Measurements from ENCODE around the gene EIF2D. TPM values are rescaled to one million over a fixed set of nuclear protein-coding genes. Genes with fewer than 3 reads are reported as not detected.

EIF2D gene
- total and polyA plus RNA-seq, 2 of the 13 experiments (the other 11 are each of a cell fraction or from before 2014, with no cell fraction given) = 45.1 to 64.9 TPM

DNA sequence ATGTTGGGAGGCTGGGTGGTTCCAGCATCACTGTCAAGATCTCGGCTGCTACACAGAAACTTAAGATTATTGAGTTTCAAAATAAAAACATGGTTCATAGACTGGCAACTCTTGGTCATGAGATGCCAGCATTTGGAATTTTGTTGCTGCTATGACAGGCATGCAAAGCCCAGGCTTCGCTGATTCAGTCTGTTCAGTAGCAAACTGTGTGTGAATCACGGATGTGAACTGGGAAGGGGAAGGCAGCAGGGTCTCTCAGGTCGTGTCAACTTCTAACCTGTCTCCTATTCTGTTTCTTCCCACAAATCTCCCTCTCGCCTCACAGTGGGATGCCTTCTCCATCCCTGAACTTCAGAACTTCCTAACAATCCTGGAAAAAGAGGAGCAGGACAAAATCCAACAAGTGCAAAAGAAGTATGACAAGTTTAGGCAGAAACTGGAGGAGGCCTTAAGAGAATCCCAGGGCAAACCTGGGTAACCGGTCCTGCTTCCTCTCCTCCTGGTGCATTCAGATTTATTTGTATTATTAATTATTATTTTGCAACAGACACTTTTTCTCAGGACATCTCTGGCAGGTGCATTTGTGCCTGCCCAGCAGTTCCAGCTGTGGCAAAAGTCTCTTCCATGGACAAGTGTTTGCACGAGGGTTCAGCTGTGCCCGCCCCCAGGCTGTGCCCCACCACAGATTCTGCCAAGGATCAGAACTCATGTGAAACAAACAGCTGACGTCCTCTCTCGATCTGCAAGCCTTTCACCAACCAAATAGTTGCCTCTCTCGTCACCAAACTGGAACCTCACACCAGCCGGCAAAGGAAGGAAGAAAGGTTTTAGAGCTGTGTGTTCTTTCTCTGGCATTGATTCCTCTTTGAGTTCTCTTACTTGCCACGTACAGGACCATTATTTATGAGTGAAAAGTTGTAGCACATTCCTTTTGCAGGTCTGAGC is 25.5 kb downstream of the EIF2D start (continued):
- no peak for TF ChIP-seq SP1 (IDR thresholded peaks at IDR 0.05)
- TF ChIP-seq SP1 (CRISPR knock-in tag; IDR thresholded peaks at IDR 0.05) = no peak
- TF ChIP-seq ZNF766 (CRISPR knock-in tag; IDR thresholded peaks at IDR 0.05; ENCODE audit: borderline replicate concordance) = no peak

DNA sequence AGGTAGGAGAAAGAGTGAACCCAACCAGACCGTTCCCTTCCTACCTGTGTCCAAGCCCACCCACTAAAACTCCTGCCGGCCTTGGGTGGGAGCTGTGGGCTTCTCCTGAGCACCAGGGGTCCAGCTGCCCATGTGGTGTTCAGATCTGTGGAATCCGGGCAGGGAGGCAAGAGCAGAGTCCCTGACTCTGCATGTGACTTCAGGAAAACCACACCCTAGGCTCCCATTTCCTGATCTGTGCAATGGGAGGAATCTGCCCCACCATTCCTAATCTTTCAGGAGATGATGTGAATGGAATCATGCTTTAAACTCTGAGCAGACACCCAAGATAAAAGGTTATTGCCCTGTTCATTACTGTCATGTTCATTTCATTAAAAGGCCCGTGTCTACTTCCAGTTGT is 27.6 kb downstream of the EIF2D start:
- intact Hi-C loops (cut with micrococcal nuclease; ENCODE audit: unreplicated experiment) = no loop called here
- WGBS (ENCODE audit: low lambda C conversion rate) = 90% methylated on average over 4 of the region's 4 CpGs

More for the DNA sequence above, 27.6 kb downstream of the EIF2D start:
- Histone ChIP-seq H3K36me3 (replicated peaks in 1 of 2; ENCODE audit: control insufficient read depth in 1 of 2, insufficient read depth in 2 of 2, low read length in 2 of 2) (peaks cover 3 to 16% of the 10 kb centered on the region in 2 experiments; a peak in 2 of 5 replicates), H3K4me2 (ENCODE audit: low read depth, low read length) (no peak overlapping the region), H4K20me1 (ENCODE audit: insufficient read depth, low read length) (no peaks in the 10 kb centered on the region; the same call in 1 of the 2 replicates), H3K79me2 (ENCODE audit: insufficient read depth, low read length) (no peaks in the 10 kb centered on the region), H3K27me3 (ENCODE audit: control insufficient read depth in 1 of 2, insufficient read depth in 2 of 2, low read length in 2 of 2) (no peaks in the 10 kb centered on the region), H3K27ac (ENCODE audit: extremely low read length, insufficient read depth, low read length) (no peak overlapping the region), H3K4me1 (ENCODE audit: insufficient read depth, low read length) (no peaks in the 10 kb centered on the region), H3K9me3 (ENCODE audit: low read length) (no peaks in the 10 kb centered on the region), H3K4me3 (replicated peaks in 1 of 3; ENCODE audit: insufficient read depth in 1 of 3, low read depth in 2 of 3, low read length in 3 of 3) (no peak overlapping the region), H2AFZ (ENCODE audit: low read length) (no peak overlapping the region), H3K9ac (ENCODE audit: insufficient read depth, low read depth, low read length) (no peak overlapping the region)
- TF ChIP-seq, protein P1, sequence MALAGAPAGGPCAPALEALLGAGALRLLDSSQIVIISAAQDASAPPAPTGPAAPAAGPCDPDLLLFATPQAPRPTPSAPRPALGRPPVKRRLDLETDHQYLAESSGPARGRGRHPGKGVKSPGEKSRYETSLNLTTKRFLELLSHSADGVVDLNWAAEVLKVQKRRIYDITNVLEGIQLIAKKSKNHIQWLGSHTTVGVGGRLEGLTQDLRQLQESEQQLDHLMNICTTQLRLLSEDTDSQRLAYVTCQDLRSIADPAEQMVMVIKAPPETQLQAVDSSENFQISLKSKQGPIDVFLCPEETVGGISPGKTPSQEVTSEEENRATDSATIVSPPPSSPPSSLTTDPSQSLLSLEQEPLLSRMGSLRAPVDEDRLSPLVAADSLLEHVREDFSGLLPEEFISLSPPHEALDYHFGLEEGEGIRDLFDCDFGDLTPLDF (CRISPR knock-in tag; IDR thresholded peaks at IDR 0.05) = no peak
- no peak for FAIRE-seq
- in situ Hi-C loops (cut with HindIII; ENCODE audit: extremely low pct_ligation_motif_present, low pct_unique_long_range_greater_than_20kb) = loop anchor here (5.0 kb wide), 2 partner anchors 42 to 97 kb away; no protein-coding TSS in a partner anchor
- ChIA-PET CTCF (ENCODE audit: low intra/inter-chr PET ratio, low total read pairs) (interaction anchor here (2.6 to 2.7 kb wide), 2 partner anchors 40 to 94 kb away, joined by 33 to 34 read pairs; no protein-coding TSS in a partner anchor), POLR2A (no interaction called here)
- no peak for ATAC-seq
- DNase-seq (ENCODE audit: low spot score) = no peak
- no TSS peak for BruUV-seq (replicated peaks)
